ENCODE measurements around the gene PFDN4. TPM values are rescaled to one million over a fixed set of nuclear protein-coding genes. Genes with fewer than 3 reads are reported as not detected.
A peak's percentile ranks its signal among the peaks of the same experiment; 100 is the strongest.

Gene PFDN4
- total RNA-seq, 1 donor from 2014 or later: 41.3 TPM

GRCh38 chr20:54173653-54174456 lies 34.0 kb upstream of the PFDN4 start, which contains the start of gene CYP24A1:
TSS of gene CYP24A1 (minus strand) at chr20:54173986. CDS start at chr20:54173579, 407 bp downstream.
- DNase-seq: no peak

DNA sequence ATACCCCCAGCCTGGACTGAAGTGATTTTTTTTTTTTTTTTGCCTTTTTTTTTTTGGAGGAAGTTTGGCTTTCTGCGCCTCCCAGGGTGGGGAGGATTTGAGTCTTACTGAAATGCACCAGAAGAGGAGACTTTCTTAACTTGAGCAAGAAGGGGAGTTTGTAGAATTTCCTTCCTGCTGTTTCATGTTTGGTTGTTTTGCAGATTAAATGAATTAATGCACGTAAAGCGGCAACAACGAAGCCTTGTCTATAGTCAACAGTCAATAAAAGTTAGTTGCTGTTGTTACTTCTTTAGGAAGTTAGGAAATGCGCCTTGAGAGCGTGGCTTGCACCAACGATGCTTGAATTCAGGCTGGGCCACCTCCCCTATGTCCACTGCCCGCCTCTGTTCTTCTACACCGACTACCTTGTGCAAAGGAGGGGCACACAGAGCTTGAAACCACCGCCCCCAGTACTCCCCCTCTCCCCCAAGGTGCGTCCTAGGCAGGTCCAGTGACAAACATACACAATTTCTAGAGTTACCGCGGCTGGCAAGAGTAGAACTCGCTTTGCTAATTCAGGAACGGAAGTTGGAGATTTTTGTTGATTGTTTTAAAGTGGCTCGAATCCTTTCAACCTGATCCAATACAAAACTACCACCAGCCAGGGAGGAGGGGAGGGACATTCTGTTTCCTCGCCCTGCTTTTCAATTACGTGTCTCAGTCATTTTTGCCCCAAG lies 33.3 kb upstream of the PFDN4 start:
- no peak for DNase-seq

DNA sequence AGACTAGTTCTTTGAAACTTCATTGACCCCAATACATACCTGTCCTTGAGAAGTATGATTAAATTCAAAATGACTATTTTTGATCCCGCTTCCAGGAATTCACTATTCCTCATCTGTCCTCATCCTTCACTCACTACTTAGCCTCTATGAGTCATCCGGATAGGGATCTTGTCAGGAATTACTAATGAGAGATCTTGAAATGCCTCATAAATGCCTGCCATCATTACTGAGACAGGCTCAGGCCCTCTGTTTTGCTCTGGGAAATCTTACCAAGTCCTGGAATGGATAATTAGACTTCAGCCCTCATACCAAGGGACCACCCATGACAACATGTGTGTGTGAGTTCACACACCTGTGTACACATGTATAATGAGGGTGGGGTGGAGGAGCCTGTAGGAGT lies 31.3 kb upstream of the PFDN4 start:
- no peak for DNase-seq

- DNase-seq: no peak
Measured at GRCh38 chr20:54177378-54177777, 30.5 kb upstream of the PFDN4 start.

DNA sequence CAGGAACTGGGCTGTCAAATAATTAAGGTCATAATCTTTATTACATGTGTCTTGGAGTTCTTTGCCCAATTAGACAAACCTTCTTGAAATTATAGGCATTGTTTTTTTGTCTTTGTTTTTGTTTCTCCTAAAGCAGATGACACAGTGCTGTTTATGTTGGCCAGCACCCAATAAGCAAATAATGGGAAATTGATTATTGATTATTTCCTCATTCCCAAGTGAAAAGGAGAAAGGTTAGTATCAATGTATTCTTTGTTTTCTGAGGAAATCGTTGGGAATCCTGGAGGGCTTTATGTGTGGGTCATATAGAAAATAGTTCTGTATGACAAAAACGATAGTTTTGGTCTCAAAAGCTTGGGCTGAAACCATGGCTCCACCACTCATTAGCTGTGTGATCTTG lies 29.6 kb upstream of the PFDN4 start:
- no peak for DNase-seq

DNA sequence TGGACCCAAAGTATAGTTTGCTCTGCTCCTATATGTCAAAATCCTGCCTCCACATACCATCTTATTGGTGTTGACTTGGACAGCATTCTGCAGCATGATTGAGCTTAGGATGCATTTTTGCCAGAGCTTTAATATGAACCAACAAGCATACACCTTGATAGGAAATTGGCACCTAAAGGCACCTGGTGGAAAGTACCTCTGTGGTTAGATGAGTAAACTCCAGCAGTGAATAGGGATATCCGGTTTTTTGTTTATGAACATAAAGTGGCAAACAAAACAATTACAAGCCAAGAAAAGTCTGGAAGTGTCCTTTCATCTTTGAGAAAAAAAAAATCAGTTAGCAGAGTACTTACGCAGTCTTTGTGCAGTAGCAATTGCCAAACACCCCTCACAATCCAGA lies 27.9 kb upstream of the PFDN4 start:
- DNase-seq: no peak

DNA sequence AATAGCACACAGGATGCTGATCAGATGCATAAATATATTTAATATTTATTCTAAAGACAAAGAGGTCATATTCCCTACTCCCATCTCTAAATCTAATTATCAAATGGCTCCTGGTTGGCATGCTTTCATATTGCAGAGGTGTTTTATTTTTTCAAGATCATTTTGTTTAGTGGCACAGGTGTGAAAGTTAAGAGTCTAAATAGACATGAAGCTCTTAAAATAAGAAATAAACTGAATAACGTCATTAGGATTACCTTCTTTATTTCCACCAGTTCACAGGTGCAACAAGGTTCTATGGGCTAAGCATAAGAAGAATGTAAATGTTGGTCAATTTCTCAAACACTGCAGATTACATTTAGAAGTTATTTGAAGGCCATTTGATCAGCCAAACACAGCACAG lies 27.0 kb upstream of the PFDN4 start:
- DNase-seq: no peak

- no peak for DNase-seq
Measured at GRCh38 chr20:54184071-54184470, 23.8 kb upstream of the PFDN4 start.

DNA sequence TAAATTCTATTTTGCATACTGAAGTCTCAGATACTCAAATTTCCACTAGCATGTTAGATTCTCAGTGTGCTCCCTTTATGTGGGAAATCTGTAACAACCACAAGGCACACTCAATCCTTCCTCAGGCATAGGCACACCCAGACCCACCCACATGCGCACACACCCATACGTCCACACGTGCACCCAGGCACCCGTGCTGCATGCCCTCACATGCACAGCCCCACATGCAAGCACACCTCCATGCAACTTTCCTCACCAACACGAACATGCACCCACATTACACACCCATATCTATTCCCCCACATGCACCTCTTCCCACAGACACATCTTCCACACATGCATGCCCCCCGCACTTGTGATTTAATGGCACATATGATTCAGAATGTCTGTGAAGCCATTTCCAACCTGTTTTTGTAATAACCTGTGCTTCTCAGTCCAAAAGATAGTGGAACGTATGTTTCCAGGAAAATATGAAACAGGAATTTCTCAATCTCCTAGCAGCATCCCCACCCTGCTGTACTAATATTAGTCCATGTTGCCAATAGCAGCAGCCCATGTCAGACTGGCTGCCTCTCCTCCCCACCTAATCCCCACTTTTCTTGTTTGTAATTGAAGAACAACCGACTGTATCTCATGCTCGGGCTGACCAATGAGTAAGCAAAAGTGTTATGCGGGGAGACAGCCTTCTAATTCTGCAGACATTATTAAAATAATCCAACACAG lies 22.8 kb upstream of the PFDN4 start:
- no peak for DNase-seq

DNA sequence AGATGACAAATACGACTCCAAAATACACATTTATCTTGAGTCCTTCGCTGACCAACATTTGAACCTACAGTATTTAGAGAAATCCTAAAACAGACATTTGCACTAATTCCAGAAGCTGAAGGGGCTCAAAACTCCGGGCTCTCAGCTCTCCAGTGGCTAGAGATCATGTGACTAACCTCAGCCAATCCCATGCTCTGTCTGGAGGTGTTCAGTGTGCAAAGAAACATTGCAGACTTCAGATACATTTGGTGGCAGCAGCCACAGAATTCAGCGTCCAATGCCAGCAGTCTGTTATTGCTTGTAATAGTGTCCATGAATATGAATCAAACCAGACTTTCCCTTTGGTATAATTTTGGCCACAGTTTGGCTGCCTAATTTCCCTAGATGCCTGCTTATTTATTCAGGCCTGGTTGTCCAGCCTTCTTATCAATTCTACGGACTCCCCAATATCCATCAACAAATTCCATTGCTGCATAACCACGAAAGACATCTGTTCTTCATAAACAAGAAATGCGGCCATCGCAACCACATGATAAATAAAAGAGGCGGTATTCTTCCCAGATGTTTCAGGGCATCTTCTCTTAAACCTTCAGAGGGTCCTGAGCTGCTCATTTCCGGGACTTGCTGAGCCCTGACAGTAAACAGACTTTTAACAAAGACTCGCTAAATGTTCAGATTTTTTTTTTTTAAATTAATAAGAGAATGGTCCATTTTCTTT lies 19.6 kb upstream of the PFDN4 start:
- DNase-seq: no peak

GRCh38 chr20:54189630-54190029 lies 18.3 kb upstream of the PFDN4 start:
- DNase-seq: no peak

- no peak for DNase-seq
Measured at GRCh38 chr20:54190217-54190616, 17.7 kb upstream of the PFDN4 start.

GRCh38 chr20:54193817-54194216 lies 14.1 kb upstream of the PFDN4 start:
- no peak for DNase-seq

GRCh38 chr20:54194724-54195438 lies 13.0 kb upstream of the PFDN4 start:
- peak; percentile 28 for DNase-seq

- DNase-seq: no peak
Measured at GRCh38 chr20:54195483-54196472, 12.1 kb upstream of the PFDN4 start.

DNA sequence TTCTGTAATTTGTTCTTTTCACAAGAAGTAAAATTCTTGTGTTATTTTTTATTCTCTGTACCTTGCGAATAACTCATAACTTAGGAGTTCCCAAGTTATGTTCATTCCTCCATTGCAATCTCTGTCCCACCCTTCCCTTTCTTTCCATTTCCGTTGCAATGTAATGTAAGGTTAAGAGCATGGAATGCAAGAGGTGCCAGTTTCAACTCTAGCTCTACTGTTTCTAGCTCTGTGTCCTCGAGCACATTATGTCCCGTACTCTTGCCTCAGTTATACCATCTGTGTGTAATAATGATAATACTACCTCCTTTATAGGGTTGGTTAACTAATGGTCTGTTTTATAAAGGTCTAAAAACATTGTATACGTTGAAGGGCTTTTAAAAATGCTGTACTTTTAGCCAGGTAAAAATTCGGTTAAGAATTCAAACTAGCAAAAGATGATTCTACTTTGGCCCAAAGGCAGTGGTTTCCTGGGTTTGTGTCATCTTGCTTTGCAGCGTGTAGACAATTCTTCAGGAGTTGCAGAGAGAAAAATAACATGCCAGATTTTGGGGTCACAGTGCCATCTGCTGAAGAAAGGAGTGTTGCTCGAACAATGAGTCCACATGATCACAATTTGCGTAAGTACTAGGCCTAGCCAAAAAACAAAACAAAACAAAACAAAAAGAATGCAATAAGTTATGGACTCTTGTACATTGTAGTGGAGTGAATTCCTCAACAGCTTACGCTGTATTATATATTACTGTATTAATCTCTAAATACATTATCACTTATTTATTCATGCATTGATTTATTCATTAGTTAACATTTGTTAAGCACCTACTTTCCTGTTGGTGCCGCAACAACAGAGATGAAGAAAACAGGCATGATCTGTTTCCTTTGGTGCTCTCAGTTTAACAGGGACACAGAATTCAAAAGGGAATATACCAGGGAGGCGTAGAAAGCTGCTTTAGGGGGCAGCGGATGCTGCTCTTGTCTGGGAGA lies 10.0 kb upstream of the PFDN4 start:
- DNase-seq: peak; percentile 80

GRCh38 chr20:54199283-54199682 lies 8.6 kb upstream of the PFDN4 start:
- DNase-seq: no peak

- DNase-seq: peak; percentile 69
Measured at GRCh38 chr20:54199721-54200176, 8.1 kb upstream of the PFDN4 start.

Measured in skin of body (tissue), 2 donors.